NCI-H524 (cell line): ENCODE results near the gene SSTR4.

Experiments
- DNase-seq, 2 experiments: peaks; one replicate each; lab custom pipeline; 2025; lab: John Stamatoyannopoulos, UW

The SSTR4 gene

DNA sequence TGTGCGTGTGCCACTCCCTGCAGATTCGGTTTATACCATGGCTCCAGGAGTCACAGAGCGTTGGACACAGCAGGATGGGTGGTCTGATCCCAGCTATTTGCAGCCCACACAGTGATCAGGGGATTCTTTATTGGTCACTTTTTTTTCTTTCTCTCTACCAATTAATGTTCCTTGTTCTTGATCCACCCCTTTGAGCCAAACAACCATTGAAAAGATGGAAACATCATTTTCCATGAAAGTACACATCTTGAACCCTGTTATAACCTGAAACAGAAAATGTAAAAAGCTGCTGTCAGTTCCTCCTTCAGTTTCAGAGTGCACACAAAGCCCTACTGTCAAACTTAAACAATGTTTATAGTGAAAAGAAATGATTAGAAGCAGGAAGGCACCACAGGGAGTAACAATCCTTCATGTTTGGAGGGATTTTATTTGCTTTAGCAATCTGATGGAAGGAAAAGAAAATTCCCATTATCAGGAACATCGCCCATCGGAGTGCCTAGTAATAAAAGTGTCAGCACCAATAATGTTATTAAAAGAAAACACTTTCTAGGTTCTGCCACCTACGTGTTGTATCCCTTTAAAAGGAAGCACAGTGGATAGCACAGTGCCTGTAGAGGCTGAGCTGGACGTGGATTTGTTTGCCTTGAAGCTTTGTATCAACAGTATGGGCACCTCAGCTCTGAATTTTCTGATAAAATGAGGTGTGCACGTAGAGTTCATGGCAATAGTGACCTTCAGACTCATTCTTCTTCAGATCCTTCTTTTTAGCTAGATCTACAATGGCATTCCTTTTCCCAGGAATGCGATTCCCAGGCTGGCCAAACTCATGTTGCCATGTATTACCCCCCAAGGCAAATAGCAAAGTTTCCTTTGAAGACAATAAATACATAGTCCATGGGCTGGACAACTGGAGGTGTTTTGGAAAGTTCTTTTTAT lies 30.4 kb downstream of the SSTR4 start:
- no peak for DNase-seq

DNA sequence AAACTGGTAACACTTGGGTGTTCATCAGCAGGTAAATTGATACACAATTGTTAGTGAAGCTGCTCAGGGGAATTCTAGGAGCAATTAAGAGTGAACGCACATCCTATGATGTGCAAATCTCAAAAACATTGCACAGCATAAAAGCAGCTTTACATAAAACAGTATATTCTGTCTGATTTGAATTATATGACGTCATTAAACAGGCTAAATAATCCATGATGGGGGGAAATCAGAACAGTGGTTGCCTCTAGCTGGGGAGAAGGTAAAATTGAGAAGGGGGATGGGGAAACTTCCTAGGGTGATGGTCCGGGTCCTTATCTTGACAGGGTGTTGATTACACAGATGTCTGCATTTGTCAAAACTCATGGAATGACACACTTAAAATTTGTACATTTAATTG lies 31.7 kb downstream of the SSTR4 start:
- no peak for DNase-seq

DNA sequence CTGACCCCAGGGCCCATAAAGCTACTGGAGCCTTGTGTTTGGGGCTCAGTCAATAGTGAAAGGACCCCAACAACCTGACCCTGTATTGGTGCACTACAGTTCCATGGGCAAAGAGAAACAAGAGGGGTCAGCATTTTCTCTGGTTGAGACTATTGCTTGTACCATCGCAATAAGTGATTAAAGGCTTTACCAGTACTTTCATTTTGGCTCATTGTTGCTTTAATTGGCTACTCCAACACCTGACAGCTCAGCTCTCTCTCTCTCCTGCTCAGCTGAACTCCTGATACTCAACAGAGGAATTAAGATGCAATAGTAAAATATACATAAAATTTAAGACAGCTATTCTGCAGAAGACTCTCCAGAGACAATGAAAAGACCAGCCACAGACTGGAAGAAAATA lies 33.2 kb downstream of the SSTR4 start:
- no peak for DNase-seq

DNA sequence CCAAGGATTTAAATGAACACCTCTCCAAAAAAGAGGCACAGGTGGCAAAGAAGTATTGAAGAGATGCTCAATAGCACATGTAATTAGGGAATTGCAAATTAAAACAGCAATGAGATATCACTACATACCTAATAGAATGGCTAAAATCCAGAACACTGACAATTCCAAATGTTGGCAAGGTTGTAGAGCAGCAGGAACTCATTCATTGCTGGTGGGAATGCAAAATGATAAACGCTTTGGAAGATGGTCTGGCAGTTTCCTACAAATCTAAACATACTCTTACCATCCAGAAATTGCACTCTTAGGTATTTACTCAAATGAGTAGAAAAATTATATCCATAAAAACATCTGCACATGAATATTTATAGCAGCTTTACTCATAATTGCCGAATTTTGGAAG lies 34.0 kb downstream of the SSTR4 start:
- DNase-seq, result no peak

DNA sequence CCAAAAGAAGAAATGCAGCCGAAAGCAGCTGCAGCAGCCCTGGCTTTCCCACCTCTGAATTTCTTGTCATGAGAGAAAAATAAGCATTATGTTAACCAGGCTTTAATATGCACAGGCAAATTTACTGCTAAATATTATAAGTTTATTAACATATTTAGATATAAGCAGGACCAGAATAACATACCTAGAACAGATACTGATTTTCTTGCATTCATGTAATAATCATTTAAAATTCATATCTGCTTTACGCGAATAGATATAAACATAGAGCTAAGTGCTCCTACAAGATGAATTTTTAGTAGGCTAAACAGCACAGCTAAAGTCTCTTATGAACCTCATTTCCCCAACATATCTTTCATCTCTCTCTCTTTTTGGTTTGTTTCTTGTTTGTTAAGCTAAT lies 36.3 kb downstream of the SSTR4 start:
- DNase-seq, result no peak

DNA sequence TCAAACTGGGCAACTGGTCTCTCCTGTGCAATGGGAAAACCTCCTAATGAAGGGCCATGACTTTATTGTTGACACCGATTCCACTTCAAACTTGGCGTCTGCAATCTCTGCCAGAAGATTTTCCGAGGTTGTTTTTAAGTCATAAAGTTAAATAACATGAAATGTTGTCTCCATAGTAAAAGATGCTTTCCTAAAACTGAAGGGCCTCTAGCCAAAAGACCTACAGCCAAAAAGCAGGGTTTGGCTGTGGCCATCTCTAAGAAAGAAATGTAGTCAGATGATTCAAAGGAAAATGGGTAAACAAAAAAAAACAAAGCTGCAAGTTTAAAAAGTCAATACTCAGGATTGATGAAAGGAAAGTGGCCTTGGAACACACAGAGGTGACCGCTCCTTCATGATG lies 36.9 kb downstream of the SSTR4 start:
- no peak for DNase-seq

DNA sequence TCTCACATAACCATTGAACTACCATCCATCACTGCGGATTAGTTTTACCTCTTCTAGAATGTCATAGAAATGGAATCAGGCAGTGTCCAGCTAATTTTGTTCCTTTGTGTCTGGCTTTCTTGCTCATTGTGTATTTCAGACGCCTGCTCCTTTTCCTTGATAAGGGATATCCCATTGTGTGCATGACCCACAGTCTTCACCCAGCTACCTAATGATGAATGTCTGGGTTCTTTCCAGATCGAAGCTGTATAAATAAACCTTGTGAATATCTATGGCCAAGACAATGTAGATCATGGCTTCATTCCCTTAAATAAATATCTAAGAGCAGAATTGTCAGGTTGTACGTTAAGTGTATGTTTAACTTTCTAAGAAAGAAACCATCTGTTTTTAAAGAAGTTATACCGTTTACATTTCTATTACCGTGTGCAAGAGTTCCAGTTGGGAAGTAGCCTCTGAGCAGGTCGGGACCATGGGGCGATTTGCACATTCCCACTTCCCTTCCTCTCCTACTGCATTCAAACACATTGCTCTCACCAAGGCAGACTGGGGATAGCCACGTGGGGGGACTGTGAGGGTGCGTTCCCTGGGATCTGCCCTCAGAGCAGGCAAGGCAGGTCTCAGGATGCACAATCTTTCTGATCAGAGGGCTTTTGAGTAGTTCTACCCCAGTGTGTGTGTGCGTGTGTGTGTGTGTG lies 37.9 kb downstream of the SSTR4 start:
- no peak for DNase-seq

DNA sequence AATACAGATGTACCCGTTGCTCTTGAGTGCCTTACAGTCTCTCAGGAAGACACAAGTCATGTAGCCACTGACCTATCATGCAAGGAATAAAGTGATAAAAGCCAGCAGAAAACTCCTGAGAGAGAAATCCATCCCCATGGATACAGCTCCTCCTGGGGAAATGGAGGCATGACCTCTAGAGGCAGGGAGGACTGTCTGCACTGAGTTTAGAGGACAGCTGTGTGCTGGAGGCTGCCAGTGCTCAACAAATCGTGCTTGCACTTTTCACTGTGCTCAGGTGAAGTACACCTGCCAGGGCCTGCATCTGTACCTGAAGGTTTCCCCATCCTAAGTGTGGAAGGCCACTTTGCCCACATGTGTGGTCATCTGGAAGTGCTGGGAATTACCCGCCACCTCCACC lies 38.9 kb downstream of the SSTR4 start:
- DNase-seq, result no peak

DNA sequence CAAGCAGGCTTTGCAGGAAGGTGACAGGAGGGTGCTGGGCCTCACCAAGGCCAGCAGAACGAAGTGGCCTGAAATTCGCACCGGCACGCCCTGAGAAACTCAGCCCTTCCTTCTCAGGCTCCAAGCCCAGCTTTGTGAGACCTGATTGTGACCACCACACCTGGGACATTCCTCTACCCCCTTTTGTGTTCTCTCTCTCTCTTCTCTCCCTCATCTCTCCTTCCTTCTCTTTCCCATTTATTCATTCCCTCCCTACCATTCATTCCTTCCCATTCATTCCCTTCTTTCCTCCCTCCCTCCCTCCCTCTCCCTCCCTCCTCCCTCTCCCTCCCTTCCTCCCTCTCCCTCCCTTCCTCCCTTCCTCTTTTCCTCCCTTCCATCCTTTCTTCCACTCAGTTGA lies 42.2 kb downstream of the SSTR4 start:
- DNase-seq, result no peak

DNA sequence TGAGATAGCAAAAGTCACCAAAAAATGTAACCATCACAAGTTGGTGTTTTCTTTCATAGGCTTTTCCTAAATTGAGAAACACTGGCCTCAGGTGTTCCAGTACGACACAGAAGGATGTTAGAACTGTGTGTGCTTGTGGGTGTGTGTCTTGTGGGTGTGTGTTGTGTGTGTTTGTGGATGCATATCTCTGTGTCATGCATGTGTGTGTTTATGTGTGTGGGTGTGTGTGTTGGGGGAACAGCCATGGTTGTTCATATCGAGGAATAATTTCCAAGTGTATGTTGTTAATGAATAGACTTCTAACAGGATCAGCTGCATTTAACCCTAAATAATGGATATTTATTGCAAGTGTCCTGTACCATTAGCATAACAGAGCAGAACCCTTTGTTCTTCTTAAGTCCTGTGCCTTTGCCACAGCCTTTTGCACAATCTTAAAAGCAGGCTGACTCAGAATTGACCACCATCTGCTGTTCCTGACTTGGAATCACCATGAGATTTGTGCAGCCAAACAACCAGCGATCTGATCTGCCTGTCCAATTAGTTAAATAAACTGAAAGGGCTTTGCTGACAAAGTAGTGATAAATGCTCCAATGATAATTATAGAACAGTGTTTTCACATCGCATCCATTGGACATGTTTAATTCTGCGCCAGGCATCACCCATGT lies 43.4 kb downstream of the SSTR4 start:
- no peak for DNase-seq

DNA sequence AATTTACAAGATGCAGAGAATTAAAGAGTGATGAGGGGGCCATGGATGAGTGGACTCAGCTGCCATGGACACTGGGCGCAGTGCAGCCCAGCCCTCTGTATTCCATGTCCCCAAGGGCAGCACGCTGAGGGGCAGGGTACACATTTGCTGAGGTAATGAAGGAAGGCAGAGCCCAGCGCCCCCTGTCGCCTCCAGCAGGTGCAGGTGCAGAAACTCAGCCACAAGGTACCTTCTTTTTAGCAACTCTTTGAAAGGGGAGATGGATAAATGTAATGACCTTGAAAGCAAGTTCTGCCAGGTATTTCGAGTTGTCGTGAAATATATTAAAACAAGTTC lies 43.9 kb downstream of the SSTR4 start:
- no peak for DNase-seq

DNA sequence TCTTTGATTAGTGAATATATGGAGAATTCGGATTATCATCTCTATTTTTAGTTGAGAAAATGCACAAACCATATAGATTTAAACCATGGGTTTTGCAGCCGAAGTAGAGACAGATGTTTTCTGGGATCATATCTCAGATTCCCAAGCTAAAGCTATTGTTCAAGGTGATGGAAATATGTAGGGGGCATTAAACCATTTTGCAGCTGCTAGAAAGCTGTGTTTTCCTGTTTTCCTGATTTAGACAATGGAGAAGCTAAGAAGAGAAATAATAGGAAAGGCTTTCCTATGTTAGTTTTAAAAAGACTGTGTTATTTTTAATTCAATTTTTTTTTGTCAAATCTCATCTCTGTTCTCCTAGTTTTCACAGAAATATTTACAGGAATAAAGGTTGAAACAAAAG lies 44.8 kb downstream of the SSTR4 start:
- no peak for DNase-seq

DNA sequence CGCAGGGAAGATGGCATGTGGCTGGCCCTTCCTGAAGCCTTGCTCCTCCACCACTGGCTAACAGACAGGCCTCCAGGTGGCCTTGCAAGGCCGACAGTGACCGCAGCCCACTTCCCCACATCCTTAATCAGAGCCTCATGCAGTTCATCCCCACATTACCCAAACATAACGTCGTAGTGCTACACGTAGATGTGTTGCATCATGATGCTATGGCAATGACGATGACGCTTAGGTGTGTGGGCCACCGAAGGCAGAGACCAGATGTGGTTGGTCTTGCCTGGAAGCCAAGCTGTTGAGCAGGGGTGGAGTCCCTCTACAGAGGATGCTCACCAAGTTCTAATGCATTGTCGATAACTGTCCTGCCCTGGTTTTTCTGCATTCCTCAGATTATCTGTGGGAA lies 45.4 kb downstream of the SSTR4 start:
- DNase-seq, result no peak

DNA sequence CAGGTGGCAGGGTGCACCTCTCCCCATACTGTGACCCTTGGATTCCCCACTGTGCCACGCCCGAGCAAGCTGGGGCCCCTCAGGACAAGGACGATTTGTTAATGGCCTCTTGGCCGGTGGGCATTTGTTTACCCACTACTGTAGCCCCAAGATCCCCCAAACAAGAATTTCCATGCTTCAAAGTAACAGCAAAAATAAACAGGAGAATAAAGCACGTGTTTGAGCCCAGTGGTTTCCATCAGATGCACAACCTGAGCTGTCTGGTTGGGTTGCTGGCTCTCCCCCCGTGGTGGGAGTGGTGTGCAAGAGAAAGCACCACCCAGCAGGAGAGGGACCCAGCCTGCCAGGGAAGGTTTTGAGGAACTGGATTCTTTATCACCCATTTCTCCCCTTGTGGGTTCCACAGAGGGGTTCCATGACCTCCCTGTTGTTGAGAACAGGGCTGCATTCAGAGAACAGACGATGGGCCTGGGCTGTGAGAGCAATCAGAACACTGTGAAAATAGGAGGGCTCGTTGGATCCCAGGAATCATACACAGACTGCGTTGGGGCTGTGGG lies 46.2 kb downstream of the SSTR4 start:
- DNase-seq, result no peak

DNA sequence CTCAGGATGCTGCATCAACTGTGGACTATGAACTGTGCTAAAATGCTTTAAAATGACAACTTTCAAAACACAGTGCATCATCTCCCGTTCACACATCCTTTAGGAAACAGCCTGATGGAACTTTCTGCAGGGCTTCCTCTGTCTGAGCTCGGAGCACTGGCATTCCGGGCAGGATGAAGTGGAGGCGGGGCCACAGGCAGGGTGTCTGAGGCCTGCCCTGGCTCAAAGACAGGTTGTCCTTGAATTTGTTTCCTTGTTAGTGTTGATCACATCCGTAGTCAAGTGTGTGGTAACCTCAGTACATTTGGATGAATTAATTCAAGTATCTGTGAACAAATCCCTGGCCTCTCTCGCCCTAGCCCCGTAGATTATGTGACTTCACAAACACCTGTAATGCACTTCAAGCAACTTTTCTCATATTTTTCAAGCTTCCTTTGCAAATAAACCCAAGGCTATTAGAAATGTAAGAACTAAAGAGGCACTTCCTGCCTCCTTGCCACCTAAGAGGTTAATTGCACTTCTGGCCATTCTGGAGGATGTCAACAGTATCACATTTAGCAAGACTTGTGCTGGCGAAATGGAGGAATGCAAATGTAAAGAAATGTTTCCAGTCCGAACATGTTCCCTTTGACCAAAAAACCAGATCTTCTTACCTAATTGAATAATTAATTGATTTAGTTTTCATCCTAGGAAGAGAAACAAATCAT lies 47.9 kb downstream of the SSTR4 start:
- no peak for DNase-seq

DNA sequence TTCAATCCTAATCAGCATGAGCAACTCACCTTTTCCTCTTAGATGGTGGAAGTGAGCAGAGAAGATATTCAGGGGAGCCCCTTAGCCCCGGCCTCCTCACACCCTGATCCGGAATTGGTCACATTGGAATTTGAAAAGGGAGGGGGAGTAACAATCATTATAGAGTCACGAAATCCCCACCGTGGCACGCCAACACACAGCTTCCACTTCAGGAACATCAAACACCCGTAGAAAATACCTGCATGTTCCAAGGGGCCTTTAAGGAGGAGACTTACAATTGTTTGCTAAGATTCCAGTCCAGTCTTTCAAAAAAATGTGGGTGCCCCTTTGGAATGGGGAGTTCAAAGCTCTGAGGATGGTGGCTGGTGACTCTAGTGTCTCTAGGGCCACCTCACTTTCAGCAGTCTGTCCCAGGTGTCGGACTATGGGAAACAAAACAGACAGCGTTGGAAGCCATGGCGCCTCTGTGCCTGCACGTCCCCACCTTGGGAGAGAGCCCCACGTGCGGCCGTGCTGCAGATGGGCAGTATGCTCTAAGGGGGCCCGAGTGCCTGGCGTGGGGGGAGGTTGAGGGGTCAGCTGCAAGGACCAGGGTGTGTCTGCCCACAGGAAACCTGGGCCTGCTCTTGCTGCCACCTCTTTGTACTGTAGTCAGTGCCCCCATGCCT lies 48.6 kb downstream of the SSTR4 start:
- no peak for DNase-seq

DNA sequence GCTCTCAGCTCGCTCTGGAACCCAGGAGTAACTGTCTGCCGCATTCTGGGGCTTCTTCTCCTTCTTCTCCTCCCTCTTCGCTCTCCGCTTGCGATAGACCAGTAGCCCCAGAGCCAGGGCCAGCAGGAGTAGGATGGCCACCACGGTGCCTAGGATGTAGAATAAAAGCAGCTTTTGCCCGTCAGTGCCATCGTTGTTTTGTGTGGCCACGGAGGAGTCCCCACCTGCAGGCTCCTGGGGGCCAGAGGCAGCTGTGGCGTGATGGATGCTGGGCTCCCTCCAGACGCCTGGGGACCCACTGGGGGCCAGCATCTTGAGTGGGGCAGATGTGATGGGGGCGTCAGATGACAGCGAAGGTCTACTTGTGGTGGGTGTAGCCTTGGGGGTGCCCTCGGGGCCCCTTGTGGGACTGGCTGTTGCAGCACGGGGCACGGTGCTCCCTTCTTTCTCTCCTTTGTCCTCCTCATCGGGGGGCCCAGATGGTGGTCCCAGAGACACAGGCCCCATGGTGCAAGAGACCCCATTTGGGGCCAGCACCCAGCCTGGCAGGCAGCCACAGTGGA lies 49.3 kb downstream of the SSTR4 start:
- no peak for DNase-seq

DNA sequence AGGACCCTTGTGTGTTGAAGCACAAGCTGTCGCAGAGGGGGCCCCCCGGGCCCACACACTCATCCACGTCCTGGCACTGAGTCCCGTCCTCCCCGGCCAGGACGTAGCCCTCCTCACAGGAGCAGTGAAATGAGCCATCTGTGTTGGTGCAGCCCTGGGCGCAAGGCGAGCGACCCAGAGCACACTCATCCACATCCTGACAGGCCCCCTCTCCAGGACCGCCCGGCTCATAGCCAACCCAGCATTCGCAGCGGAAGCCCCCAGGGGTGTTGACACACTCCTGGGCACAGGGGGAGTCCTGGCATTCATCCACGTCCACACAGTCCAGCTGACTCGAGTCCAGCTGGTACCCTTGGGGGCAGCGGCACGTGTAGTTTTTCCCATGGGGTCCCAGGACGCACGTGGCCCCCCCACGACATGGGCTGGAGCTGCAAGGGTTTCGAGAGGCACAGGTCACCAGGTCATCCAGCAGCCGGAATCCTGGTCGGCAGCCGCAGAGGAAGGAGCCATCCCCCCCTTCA lies 49.8 kb downstream of the SSTR4 start:
- DNase-seq, result no peak

DNA sequence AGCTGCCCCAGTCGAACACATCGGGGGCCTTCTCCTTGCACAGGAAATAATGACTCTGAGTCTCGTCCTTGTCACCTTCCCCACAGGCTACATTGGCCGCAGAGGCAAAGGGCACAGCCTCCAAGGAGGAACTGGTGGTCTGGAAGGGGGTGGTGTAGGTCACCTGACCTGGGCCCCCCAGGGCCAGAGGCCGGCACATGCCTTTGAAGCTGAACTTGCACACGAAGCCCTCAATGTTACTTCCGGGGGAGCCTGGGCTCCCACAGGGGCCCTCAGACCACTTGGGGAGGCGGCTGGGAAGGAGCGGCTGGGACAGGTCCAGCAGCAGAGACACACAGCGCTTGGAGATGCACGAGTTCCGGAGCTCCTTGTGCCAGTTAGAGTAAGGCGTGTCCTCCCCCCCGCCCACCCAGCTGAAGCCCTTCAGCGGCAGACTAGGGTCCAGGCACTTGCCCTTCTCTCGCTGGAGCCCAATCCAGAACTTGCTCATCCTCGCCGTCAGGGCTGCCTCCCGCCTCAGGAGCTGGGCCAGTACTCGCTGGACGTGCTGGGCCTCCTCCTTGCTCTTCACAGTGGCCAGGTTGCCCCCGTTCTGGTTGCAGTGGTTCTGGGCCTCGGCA lies 50.4 kb downstream of the SSTR4 start:
- no peak for DNase-seq

DNA sequence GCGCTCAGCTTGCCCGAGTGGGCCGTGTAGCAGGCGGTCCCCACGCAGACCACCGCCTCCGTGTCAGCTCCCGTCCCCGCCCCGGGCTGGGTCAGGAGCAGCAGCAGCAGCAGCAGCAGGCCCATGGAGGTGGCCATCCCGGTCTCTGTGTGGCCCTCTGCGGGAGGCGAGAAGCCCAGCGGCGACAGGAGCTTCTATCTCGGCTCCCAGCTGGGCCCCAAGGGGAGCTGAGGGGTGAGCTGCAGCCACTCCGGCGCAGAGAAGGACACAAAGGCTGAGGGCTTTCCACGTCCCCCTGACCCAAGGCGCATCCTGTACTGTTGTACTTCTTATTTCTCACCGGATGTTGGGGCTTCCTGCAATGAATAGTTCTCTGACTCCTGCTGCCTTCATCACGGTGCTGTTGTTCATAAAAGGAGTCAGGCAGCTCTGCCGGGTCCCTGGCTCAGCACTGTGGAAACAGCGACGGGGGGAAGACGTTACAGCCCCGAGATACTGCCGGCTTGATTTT lies 51.0 kb downstream of the SSTR4 start, which contains the start of gene CD93:
Gene CD93 (minus strand): TSS at position 269 of the 511 bp plus-strand sequence. CDS start 132 bp downstream, at position 137.
- DNase-seq, result no peak
